Astrocyte (in vitro differentiated cells and primary cell): ENCODE measurements around the gene SGO1.

Source experiments
- CTCF ChIP-seq: IDR thresholded peaks from 2 replicates; pipeline ENCODE4 v1.5.1; 2011; ENCODE audit warnings: low read depth, mild to moderate bottlenecking, inconsistent platforms, low read length, moderate library complexity; ENCODE audit not compliant: insufficient read depth
- EZH2 ChIP-seq: IDR thresholded peaks from 2 replicates; pipeline ENCODE4 v1.6.1; 2012; ENCODE audit warnings: mild to moderate bottlenecking, low read length, inconsistent platforms; ENCODE audit not compliant: insufficient read depth

- TF ChIP-seq CTCF (no peak), EZH2 (no peak)
Observed at GRCh38 chr3:20230954-20231353, 44.9 kb upstream of the SGO1 start.
